ENCODE measurements around the gene ZNF254.
"Not testable (repeated sequence)": the region's sequence is repeated elsewhere in the genome, so short reads cannot be mapped to it uniquely, and the experiment has no call there.

ZNF254 gene

GRCh38 chr19:24074720-24075454 lies 12.1 kb upstream of the ZNF254 start:
- H3K27ac ChIP-seq (ENCODE audit: low read length), result peak overlapping the region; percentile 67
- peaks cover 10% of the 10 kb centered on the region for H3K9me3 ChIP-seq (ENCODE audit: insufficient read depth, low read depth, low read length)
- peak overlapping the region; percentile 39; the same call in 1 of the 2 replicates for H3K9ac ChIP-seq (ENCODE audit: low read depth, low read length)
- H3K36me3 ChIP-seq (ENCODE audit: insufficient read depth, low read depth, low read length), result peaks cover 45% of the 10 kb centered on the region
- no peaks in the 10 kb centered on the region for H3K27me3 ChIP-seq (ENCODE audit: insufficient read depth, low read length)
- H3K4me1 ChIP-seq (ENCODE audit: insufficient read depth, low read length), result peaks cover 34% of the 10 kb centered on the region; the same call in 1 of the 2 replicates
- peak overlapping the region; percentile 26; the same call in 1 of the 2 replicates for H3K4me3 ChIP-seq (ENCODE audit: low read length)

- not testable (repeated sequence) for H3K27me3 ChIP-seq (ENCODE audit: insufficient read depth, low read length)
- Histone ChIP-seq H3K36me3 (ENCODE audit: insufficient read depth, low read depth, low read length) (peaks cover 42% of the 10 kb centered on the region), H3K4me3 (ENCODE audit: low read length) (peak overlapping the region; percentile 51), H3K9me3 (ENCODE audit: insufficient read depth, low read depth, low read length) (peaks cover 10% of the 10 kb centered on the region), H3K4me1 (ENCODE audit: insufficient read depth, low read length) (peaks cover 34% of the 10 kb centered on the region; the same call in 1 of the 2 replicates), H3K9ac (ENCODE audit: low read depth, low read length) (peak overlapping the region; percentile 20; the same call in 1 of the 2 replicates), H3K27ac (ENCODE audit: low read length) (peak overlapping the region; percentile 67)
These were observed 11.5 kb upstream of the ZNF254 start for GRCh38 chr19:24075530-24075929.

GRCh38 chr19:24078680-24079079 lies 8.3 kb upstream of the ZNF254 start:
- no peaks in the 10 kb centered on the region for H3K27me3 ChIP-seq (ENCODE audit: insufficient read depth, low read length)
- peaks cover 10% of the 10 kb centered on the region for H3K9me3 ChIP-seq (ENCODE audit: insufficient read depth, low read depth, low read length)
- H3K4me1 ChIP-seq (ENCODE audit: insufficient read depth, low read length), result peaks cover 34% of the 10 kb centered on the region; the same call in 1 of the 2 replicates
- peak overlapping the region; percentile 9; the same call in 1 of the 2 replicates for H3K9ac ChIP-seq (ENCODE audit: low read depth, low read length)
- peak overlapping the region; percentile 52; the same call in 1 of the 2 replicates for H3K4me3 ChIP-seq (ENCODE audit: low read length)
- peaks cover 20% of the 10 kb centered on the region for H3K36me3 ChIP-seq (ENCODE audit: insufficient read depth, low read depth, low read length)
- H3K27ac ChIP-seq (ENCODE audit: low read length), result no peak overlapping the region

GRCh38 chr19:24081056-24081455 lies 5.9 kb upstream of the ZNF254 start:
- no peak overlapping the region for H3K4me3 ChIP-seq (ENCODE audit: low read length)
- H3K27ac ChIP-seq (ENCODE audit: low read length), result no peak overlapping the region
- H3K9me3 ChIP-seq (ENCODE audit: insufficient read depth, low read depth, low read length), result no peaks in the 10 kb centered on the region
- H3K36me3 ChIP-seq (ENCODE audit: insufficient read depth, low read depth, low read length), result 0 out of 2 replicates have a peak, but pooled peaks cover 7% of the 10 kb centered on the region
- H3K9ac ChIP-seq (ENCODE audit: low read depth, low read length), result no peak overlapping the region
- peaks cover 23% of the 10 kb centered on the region; the same call in 1 of the 2 replicates for H3K4me1 ChIP-seq (ENCODE audit: insufficient read depth, low read length)
- H3K27me3 ChIP-seq (ENCODE audit: insufficient read depth, low read length), result no peaks in the 10 kb centered on the region

- peaks cover 11% of the 10 kb centered on the region; the same call in 1 of the 2 replicates for H3K36me3 ChIP-seq (ENCODE audit: insufficient read depth, low read depth, low read length)
- H3K9me3 ChIP-seq (ENCODE audit: insufficient read depth, low read depth, low read length), result no peaks in the 10 kb centered on the region
- H3K9ac ChIP-seq (ENCODE audit: low read depth, low read length), result no peak overlapping the region
- no peaks in the 10 kb centered on the region for H3K4me1 ChIP-seq (ENCODE audit: insufficient read depth, low read length)
- H3K4me3 ChIP-seq (ENCODE audit: low read length), result no peak overlapping the region
- no peaks in the 10 kb centered on the region for H3K27me3 ChIP-seq (ENCODE audit: insufficient read depth, low read length)
- no peak overlapping the region for H3K27ac ChIP-seq (ENCODE audit: low read length)
These were observed 11.4 kb downstream of the ZNF254 start for GRCh38 chr19:24098359-24098758.

GRCh38 chr19:24099829-24100228 lies 12.8 kb downstream of the ZNF254 start:
- peaks cover 20% of the 10 kb centered on the region; the same call in 1 of the 2 replicates for H3K36me3 ChIP-seq (ENCODE audit: insufficient read depth, low read depth, low read length)
- no peaks in the 10 kb centered on the region for H3K4me1 ChIP-seq (ENCODE audit: insufficient read depth, low read length)
- H3K27me3 ChIP-seq (ENCODE audit: insufficient read depth, low read length), result no peaks in the 10 kb centered on the region
- H3K4me3 ChIP-seq (ENCODE audit: low read length), result no peak overlapping the region
- H3K9me3 ChIP-seq (ENCODE audit: insufficient read depth, low read depth, low read length), result no peaks in the 10 kb centered on the region
- no peak overlapping the region for H3K9ac ChIP-seq (ENCODE audit: low read depth, low read length)
- H3K27ac ChIP-seq (ENCODE audit: low read length), result no peak overlapping the region

- not testable (repeated sequence) for H3K9ac ChIP-seq (ENCODE audit: low read depth, low read length); H3K4me1 ChIP-seq (ENCODE audit: insufficient read depth, low read length); H3K9me3 ChIP-seq (ENCODE audit: insufficient read depth, low read depth, low read length); H3K27ac ChIP-seq (ENCODE audit: low read length); H3K27me3 ChIP-seq (ENCODE audit: insufficient read depth, low read length); H3K4me3 ChIP-seq (ENCODE audit: low read length)
- H3K36me3 ChIP-seq (ENCODE audit: insufficient read depth, low read depth, low read length), result peaks cover 26% of the 10 kb centered on the region; the same call in 1 of the 2 replicates
These were observed 13.6 kb downstream of the ZNF254 start for GRCh38 chr19:24100597-24100996.

GRCh38 chr19:24101459-24102115 lies 14.6 kb downstream of the ZNF254 start:
- Histone ChIP-seq H3K4me1 (ENCODE audit: insufficient read depth, low read length) (no peaks in the 10 kb centered on the region), H3K27me3 (ENCODE audit: insufficient read depth, low read length) (no peaks in the 10 kb centered on the region), H3K4me3 (ENCODE audit: low read length) (no peak overlapping the region), H3K36me3 (ENCODE audit: insufficient read depth, low read depth, low read length) (peaks cover 32% of the 10 kb centered on the region), H3K9ac (ENCODE audit: low read depth, low read length) (no peak overlapping the region), H3K27ac (ENCODE audit: low read length) (no peak overlapping the region), H3K9me3 (ENCODE audit: insufficient read depth, low read depth, low read length) (no peaks in the 10 kb centered on the region)

GRCh38 chr19:24127601-24128000 lies 40.6 kb downstream of the ZNF254 start:
- Histone ChIP-seq H3K9ac (ENCODE audit: low read depth, low read length) (no peak overlapping the region), H3K4me3 (ENCODE audit: low read length) (peak overlapping the region; percentile 14; the same call in 1 of the 2 replicates), H3K27me3 (ENCODE audit: insufficient read depth, low read length) (no peaks in the 10 kb centered on the region), H3K9me3 (ENCODE audit: insufficient read depth, low read depth, low read length) (peaks cover 97% of the 10 kb centered on the region), H3K4me1 (ENCODE audit: insufficient read depth, low read length) (no peaks in the 10 kb centered on the region), H3K36me3 (ENCODE audit: insufficient read depth, low read depth, low read length) (peaks cover 56% of the 10 kb centered on the region), H3K27ac (ENCODE audit: low read length) (no peak overlapping the region)

GRCh38 chr19:24140099-24140498 lies 53.1 kb downstream of the ZNF254 start:
- H3K27ac ChIP-seq (ENCODE audit: low read length), result no peak overlapping the region
- peaks cover 11% of the 10 kb centered on the region for H3K36me3 ChIP-seq (ENCODE audit: insufficient read depth, low read depth, low read length)
- H3K9ac ChIP-seq (ENCODE audit: low read depth, low read length), result no peak overlapping the region
- H3K27me3 ChIP-seq (ENCODE audit: insufficient read depth, low read length), result no peaks in the 10 kb centered on the region
- H3K4me1 ChIP-seq (ENCODE audit: insufficient read depth, low read length), result no peaks in the 10 kb centered on the region
- H3K9me3 ChIP-seq (ENCODE audit: insufficient read depth, low read depth, low read length), result peaks cover 56% of the 10 kb centered on the region
- H3K4me3 ChIP-seq (ENCODE audit: low read length), result no peak overlapping the region

GRCh38 chr19:24140591-24140990 lies 53.6 kb downstream of the ZNF254 start:
- Histone ChIP-seq H3K36me3 (ENCODE audit: insufficient read depth, low read depth, low read length) (peaks cover 11% of the 10 kb centered on the region), H3K4me3 (ENCODE audit: low read length) (no peak overlapping the region), H3K4me1 (ENCODE audit: insufficient read depth, low read length) (no peaks in the 10 kb centered on the region), H3K9ac (ENCODE audit: low read depth, low read length) (no peak overlapping the region), H3K27ac (ENCODE audit: low read length) (no peak overlapping the region), H3K27me3 (ENCODE audit: insufficient read depth, low read length) (no peaks in the 10 kb centered on the region), H3K9me3 (ENCODE audit: insufficient read depth, low read depth, low read length) (peaks cover 54% of the 10 kb centered on the region)

- Histone ChIP-seq H3K4me1 (ENCODE audit: insufficient read depth, low read length) (no peaks in the 10 kb centered on the region), H3K36me3 (ENCODE audit: insufficient read depth, low read depth, low read length) (peaks cover 5% of the 10 kb centered on the region; the same call in 1 of the 2 replicates), H3K9ac (ENCODE audit: low read depth, low read length) (no peak overlapping the region), H3K27ac (ENCODE audit: low read length) (no peak overlapping the region), H3K9me3 (ENCODE audit: insufficient read depth, low read depth, low read length) (peaks cover 49% of the 10 kb centered on the region), H3K27me3 (ENCODE audit: insufficient read depth, low read length) (no peaks in the 10 kb centered on the region), H3K4me3 (ENCODE audit: low read length) (no peak overlapping the region)
These were observed 54.6 kb downstream of the ZNF254 start for GRCh38 chr19:24141612-24142011.

Measured in iPS-20b (cell line).